SW480 (cell line): ENCODE results near the gene JSRP1.

Experiments
- DNase-seq: peaks from one replicate; pipeline ENCODE4 v3.0.0-alpha.2; 2016; ENCODE audit warnings: low spot score

Gene JSRP1

DNA sequence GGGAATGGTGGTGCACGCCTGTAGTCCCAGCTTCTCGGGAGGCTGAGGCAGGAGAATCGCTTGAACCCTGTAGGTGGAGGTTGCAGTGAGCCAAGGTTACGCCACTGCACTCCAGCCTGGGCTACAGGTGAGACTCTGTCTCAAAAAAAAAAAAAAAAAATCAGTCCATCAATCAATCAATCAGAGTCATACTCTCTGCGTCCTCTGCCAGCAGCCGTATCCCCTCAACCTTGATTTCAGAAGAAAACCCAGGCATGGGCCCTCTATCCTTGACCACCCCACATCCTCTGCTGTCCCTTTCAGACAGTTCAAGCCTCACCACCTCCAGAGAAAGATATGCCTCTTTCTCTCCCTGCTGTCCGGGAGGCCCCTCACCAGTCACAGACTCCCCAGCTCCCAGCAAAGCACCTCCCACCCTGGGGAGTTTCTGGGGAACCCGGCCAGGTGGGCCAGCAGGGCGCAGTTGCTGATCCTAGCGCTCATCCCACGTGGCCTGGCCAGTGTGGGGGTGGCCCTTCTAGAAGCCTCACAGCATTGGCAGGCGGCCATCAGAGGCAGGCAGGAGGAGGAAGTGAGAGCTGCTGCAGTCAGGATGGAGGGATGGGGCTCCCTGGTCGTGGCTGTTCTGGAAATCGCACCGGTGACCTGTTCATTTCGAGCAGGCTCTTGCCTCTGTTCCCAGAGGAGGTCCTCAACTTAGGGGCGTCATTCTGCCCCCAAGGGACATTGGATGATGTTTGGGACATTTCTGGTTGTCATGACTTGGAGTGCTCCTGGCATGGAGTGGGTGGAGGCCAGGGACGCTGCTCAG lies 10.2 kb upstream of the JSRP1 start:
- DNase-seq, result no peak

DNA sequence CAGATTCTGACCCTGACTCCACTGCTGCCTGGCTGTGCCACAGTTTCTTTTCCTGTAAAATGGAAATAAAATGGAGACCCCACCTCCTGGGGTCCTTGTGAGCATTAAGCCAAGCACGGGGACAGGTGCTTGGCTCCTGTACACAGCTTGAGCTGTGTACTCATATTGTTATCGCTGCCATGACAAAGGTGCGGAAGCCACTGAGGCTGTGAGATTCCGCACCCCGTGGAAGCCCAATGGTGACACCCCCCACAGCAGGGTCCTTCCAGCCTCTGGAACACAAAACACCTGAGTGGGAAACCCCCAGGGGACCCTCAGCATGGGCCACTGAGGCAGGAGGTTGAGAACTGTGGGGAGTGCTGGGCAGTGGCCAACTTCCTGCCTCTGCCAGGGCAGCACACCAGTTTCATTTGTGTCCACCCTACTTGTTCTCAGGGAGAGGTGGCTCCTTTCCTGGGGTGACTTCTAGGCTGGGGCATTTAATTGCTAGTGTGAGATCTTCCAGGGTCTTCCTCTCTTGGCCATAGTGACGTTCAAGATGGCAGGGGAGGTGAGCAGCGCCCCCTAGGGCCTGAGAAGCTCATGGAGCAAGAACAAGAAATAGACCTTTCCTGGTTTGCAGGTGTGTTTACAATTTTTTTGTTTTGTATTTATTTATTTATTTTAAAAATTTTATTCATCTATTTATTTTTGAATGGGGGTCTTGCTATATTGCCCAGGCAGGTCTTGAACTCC lies 5.4 kb upstream of the JSRP1 start:
- DNase-seq, result no peak

DNA sequence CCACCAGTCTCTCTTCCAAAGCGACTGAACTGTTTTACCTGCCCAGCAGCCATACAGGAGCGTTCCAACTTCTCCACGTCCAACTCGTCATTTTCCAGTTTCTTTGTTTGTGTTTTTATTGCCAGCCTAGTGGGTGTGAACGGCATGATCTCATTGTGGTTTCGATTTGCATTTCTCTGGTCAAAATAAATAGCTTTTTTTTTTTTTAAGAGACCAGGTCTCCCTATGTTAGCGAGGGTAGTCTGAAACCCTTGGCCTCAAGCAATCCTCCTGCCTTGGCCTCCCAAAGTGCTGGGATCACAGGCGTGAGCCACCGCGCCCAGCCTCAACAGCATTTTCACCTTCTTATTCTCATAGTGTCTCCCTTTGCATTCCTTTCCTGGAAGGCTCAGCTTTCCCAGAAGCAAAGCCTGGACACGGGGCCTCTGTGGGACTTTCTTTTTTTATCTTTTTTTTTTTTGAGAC lies 4.2 kb upstream of the JSRP1 start:
- DNase-seq, result peak; percentile 71

DNA sequence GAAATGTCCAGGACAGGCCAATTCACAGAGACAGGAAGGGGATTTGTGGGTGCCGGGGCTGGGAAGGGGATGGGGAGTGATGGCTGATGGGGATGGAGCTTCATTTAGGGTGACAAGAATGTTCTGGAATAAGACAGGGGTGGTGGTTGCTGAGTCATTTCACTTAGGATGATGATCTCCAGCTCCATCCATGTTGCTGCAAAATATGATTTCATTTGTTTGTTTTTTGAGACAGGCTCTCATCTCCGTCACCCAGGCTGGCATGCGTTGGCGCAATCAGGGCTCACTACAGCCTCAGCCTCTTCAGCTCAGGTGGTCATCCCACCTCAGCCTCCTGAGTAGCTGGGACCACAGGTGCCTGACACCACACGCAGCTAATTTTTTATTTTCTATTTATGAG lies 3.1 kb upstream of the JSRP1 start:
- DNase-seq, result no peak

DNA sequence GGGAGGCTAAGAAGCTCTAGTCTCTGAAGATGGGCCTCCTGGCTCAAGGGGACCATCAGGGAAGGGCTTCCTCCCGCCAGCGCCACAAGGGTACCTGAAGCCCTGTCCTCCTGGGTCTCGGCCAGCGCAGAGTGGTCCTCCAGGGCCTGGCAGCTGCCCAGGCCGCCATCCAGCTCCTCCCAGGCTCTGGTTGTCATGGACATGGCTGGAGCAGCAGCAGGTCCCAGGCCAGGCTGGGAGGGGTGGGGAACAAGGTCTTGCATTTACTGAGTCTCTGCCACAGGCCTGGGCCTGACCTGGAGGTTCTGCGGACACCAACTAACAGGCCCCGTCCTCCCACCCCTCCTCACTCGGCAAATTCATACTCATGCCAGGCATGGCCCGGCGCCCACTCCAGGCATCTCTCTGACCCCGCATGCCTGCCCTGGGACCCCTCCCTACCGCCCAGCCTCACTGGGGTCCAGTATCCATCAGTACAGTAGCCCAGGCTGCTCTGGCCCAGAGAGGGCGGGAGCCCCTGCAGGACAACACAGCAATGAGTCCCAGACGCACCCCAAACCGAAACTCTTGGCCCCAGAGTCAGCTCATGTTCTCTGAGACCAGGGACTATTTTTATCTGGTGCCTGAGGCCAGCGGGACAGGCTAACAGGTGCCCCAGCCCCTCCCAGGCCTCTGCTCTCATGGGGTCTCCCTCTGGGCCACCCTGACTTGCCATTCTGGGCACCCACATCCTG lies 938 bp downstream of the JSRP1 start:
- DNase-seq, result no peak

DNA sequence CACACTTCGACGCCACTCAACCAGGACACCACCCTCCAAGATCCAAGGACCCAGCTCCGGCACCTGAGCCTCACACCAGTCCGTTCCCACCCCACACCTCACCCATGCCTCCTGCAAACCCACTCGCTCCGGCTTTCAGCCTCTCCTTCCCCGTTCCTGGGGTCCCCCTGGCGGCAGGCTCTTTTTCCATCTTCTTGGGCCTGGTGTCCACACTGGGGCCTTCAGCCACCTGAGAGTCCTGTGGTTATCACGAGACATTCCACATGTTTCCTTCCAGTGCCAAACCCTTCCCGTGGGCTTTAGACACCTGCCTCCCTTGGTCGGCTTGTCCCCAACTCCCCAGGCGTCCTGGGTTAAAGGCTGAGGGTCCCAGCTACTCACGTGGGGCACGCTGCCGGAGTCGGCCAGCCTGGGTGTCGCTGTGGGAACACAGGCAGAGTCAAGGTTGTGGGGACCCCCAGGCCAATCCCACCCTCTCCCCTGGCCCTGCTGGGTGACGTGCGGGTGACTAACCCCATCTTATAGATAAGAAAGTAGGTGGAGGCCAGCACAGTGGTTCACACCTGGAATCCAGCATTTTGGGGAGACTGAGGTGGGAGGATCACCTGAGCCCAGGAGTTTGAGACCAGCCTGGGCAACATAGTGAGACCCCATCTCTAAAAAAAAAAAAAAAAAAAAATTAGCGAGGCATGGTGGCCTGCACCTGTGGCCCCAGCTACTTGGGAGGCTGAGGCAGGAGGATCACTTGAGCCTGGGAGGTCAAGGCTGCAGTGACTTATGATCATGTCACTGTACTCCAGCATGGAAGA lies 1.9 kb downstream of the JSRP1 start:
- no peak for DNase-seq

DNA sequence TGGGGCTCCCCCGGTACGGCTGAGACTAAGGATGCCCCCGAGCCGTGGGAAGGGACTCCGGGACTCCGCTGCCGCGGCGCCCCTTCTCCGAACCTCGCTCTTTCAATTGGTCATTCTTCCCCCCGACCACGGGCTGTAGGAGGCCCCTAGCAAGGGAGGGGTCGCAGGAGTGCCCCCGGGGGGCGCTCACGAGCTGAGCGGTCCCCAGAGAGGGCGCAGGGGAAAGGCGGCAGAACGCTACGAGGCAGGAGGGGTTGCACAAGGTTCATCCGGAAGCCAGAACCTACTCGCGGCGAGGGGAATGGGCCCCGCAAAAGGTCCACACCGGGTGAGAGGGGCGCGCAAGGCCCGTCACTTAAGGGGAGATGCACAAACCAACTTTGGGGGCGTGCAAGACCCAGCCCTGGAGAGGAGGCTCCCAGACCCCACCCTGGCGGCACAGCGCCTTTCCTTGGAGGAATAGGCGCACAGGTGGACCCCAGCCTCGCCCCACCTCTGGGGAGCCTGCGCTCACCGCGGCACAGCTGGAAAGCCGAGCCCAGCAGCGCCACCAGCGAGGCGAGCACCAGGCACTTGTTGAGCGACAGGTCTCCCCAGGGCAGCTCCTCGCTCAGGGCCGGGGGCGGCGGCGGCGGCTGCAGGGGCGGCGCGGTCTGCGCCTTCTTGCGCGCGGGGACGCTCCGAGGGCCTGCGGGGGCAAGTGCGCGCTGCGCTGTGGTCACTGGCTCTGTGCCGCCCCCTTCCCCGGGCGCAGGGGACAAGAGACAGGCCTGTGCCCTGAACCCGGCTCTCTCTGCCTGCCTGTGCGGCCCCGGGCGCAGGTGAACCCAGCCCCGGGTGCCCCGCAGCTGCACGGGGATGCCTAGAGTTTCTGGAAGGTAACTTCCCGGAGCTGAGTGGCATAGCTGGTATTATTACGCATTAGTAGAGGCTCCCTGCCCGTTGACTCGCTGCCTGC lies 2.8 kb downstream of the JSRP1 start:
- DNase-seq, result no peak

DNA sequence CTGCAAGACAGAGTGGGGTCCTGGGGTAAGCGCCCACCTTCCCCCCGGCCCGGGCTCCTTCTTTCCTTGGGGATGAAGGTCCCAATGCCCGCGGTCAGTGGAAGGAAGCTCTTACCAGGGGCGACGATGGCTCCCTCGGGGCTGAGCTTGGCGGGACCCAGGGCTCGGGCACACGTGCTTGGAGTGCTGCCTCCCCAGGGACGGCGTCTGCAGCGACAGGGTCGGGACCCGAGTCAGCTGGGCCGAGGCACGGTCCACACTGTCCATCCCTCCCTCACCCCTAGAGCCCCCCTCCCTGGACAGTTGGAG lies 3.5 kb downstream of the JSRP1 start:
- no peak for DNase-seq

DNA sequence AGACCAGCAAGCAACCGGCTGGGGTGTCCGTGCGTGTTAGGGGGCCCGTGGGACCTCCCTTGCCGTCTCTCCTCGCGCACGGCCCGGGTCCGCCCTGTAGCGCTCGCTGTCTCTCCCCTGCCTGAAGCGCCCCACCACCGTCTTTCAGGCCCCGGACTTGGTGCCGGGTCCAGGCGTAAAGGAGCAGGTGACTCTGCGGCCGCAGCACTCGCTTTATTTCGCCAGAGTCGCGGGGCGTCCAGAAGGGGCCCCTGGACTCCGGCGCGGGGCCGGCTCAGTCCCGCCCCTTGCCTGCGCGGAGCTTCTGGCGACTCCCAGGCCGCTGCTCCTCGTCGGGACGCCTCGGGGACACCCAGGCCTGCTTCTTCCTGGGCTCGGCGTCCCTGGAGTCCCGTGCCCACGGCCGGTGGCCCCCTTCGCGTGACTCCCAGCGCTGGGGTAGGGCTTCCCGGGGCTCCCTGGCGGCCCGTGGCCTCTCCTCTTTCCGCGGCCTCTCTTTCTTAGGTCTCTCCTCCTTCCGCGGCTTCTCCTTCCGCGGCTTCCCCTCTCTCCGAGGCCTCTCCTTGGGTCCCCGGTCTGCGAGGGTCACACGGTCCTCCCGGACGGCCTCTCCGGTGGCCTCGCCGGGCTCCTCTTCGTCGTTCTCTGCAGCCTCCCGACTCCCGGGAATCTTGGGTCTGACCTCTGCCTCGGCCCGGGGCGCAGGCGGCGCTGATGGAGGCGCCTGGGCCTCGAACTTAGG lies 4.0 kb downstream of the JSRP1 start:
- no peak for DNase-seq

DNA sequence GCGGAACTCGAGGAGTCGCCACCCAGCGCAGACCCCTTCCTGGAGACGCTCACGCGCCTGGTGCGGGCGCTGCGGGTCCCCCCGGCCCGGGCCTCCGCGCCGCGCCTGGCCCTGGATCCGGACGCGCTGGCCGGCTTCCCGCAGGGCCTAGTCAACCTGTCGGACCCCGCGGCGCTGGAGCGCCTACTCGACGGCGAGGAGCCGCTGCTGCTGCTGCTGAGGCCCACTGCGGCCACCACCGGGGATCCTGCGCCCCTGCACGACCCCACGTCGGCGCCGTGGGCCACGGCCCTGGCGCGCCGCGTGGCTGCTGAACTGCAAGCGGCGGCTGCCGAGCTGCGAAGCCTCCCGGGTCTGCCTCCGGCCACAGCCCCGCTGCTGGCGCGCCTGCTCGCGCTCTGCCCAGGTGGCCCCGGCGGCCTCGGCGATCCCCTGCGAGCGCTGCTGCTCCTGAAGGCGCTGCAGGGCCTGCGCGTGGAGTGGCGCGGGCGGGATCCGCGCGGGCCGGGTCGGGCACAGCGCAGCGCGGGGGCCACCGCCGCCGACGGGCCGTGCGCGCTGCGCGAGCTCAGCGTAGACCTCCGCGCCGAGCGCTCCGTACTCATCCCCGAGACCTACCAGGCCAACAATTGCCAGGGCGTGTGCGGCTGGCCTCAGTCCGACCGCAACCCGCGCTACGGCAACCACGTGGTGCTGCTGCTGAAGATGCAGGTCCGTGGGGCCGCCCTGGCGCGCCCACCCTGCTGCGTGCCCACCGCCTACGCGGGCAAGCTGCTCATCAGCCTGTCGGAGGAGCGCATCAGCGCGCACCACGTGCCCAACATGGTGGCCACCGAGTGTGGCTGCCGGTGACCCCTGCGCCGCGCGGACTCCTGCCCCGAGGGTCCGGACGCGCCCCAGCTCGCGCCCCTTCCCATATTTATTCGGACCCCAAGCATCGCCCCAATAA lies 4.8 kb downstream of the JSRP1 start:
- no peak for DNase-seq

DNA sequence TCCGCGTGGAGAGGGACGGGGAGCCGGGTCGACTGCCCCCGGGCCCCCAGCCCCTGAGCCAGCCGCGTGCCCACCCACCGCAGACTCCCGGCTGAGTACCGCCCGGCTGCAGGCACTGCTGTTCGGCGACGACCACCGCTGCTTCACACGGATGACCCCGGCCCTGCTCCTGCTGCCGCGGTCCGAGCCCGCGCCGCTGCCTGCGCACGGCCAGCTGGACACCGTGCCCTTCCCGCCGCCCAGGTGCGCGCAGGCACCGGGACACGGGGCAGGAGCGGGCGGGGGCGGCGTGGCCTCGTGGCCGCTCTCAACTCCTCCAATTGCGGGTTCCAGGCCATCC lies 5.5 kb downstream of the JSRP1 start:
- no peak for DNase-seq

DNA sequence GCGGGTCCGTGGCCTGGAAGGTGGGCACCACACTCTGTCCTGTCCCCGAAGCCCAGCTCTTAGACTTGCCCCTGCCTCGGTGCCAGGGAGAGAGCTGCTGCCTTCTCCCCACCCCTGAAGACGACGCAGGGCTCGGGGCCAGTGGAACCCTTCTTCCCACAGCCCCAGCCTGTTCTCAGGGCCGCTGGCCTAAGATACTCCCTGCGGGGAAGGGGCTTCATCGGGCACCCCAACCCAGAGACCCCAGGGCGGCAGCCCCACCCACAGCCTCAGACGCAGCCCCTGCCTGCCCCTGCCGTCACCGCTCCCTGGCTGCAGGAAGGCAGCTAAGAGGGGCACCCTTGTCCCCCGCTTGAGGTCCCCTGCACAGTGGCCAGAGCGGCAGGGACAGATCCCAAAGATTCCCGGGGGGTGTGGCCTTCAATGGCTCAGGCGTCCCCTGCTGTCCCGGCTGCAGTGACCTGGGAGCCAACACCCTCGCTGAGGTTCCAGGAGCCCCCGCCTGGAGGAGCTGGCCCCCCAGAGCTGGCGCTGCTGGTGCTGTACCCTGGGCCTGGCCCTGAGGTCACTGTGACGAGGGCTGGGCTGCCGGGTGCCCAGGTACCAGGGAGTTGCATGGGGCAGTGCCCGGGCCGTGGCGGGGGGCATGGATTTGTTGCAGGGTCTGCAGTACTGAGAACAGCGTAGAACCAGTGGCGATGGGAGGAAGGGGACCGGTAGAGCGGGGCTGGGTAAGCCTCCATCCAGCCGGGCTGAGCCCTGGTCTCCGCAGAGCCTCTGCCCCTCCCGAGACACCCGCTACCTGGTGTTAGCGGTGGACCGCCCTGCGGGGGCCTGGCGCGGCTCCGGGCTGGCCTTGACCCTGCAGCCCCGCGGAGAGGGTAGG lies 6.1 kb downstream of the JSRP1 start:
- DNase-seq, result no peak

DNA sequence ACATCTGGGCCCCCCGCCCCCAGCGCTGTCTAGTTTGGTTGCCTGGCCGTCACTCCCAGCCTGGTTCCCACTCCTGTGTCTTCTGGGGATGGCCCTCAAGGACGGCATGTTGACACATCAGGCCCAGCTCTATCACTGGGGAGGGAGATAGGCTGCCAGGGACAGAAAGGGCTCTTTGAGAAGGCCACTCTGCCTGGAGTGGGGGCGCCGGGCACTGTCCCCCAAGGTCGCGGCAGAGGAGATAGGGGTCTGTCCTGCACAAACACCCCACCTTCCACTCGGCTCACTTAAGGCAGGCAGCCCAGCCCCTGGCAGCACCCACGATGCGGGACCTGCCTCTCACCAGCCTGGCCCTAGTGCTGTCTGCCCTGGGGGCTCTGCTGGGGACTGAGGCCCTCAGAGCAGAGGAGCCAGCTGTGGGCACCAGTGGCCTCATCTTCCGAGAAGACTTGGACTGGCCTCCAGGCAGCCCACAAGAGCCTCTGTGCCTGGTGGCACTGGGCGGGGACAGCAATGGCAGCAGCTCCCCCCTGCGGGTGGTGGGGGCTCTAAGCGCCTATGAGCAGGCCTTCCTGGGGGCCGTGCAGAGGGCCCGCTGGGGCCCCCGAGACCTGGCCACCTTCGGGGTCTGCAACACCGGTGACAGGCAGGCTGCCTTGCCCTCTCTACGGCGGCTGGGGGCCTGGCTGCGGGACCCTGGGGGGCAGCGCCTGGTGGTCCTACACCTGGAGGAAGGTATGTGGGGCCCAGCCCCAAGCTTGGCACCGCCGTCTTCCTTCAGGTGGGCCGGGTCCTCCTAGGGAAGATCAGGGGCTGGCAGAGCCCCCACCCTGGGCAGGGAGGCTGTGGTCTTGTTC lies 7.0 kb downstream of the JSRP1 start, which contains the start of gene AMH:
Gene AMH, plus strand, starts transcription at position 314 of the 857 bp plus-strand sequence. Its CDS starts 10 bp downstream, at position 324.
- no peak for DNase-seq

DNA sequence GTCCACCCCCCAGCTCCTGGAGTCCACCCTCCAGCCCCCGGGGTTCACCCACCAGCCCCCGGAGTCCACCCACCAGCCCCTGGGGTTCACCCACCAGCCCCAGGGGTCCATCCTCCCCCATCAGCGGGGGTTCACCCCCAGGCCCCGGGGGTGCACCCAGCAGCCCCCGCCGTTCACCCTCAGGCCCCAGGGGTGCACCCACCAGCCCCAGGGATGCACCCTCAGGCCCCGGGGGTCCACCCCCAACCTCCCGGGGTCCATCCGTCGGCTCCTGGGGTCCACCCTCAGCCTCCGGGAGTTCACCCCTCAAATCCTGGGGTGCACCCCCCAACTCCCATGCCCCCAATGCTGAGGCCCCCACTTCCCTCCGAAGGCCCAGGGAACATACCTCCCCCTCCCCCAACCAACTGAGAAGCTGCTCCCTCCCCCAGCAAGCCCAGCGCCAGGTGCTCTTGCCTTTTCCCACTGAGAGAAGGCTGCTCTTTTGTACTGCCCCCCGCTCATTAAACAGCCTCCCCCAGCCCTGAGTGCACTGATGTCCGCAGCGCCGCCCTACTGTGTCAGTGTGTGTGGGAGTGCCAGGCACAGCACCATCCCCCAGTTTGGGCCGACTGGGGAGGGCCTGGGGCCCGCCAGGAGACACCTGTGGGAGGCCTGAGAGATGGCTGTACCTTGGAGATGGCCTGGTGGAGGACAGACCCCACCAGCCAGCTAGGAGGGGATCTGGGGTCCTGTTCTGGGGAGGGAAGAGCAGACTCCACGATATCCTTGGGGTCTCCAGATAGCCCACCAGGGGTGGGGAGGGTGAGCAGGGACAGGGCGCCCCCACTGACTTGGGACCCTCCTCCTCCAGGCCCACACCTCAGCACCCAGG lies 7.8 kb downstream of the JSRP1 start:
- no peak for DNase-seq

DNA sequence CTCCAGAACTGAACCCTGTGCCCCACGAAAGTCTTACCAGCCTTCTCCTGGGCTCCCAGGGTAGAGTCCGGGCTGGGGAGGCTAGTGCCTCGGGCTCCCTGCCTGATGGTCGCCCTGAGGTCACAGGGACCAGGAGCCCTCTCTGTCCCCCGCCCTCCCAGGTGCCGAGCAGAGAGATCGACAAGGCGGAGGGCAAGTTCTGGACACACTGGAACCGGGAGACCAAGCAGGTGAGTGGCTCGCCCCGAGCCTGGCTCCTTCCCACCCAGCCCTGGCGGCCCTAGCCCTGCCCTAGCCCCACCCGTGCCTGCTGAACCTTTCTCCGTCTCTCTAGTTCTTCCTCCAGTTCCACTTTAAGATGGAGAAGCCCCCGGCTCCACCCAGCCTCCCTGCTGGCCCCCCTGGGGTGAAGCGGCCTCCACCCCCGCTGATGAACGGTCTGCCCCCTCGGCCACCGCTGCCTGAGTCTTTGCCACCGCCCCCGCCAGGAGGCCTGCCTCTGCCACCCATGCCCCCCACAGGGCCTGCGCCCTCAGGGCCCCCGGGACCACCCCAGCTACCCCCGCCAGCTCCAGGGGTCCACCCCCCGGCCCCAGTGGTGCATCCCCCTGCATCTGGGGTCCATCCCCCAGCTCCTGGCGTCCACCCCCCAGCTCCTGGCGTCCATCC lies 8.7 kb downstream of the JSRP1 start:
- DNase-seq, result no peak
